ENCODE measurements around the gene NCBP2L. TPM values are rescaled to one million over a fixed set of nuclear protein-coding genes. Genes with fewer than 3 reads are reported as not detected.

The NCBP2L gene
- polyA plus RNA-seq, 1 donor from 2014 or later: not detected

GRCh38 chrX:107764845-107765608, 12.5 kb upstream of the NCBP2L start:
- no peak overlapping the region for H3K27ac Mint-ChIP-seq
- no peaks in the 10 kb centered on the region for H3K9me3 Mint-ChIP-seq
- H3K27me3 Mint-ChIP-seq: peaks cover 8% of the 10 kb centered on the region
- no peaks in the 10 kb centered on the region for H3K4me1 Mint-ChIP-seq
- no peak overlapping the region for H3K4me3 Mint-ChIP-seq
- H3K36me3 Mint-ChIP-seq: peaks cover 2% of the 10 kb centered on the region

GRCh38 chrX:107766470-107767150, 10.9 kb upstream of the NCBP2L start:
- H3K4me3 Mint-ChIP-seq: no peak overlapping the region
- no peaks in the 10 kb centered on the region for H3K9me3 Mint-ChIP-seq
- H3K36me3 Mint-ChIP-seq: peaks cover 2% of the 10 kb centered on the region
- H3K4me1 Mint-ChIP-seq: no peaks in the 10 kb centered on the region
- H3K27ac Mint-ChIP-seq: no peak overlapping the region
- H3K27me3 Mint-ChIP-seq: peaks cover 9% of the 10 kb centered on the region

GRCh38 chrX:107768051-107768450, 9.5 kb upstream of the NCBP2L start:
- Mint-ChIP-seq H3K4me3 (no peak overlapping the region), H3K27ac (peak overlapping the region in 1 of 3 donors; percentile 43), H3K9me3 (no peaks in the 10 kb centered on the region), H3K27me3 (peaks cover 9% of the 10 kb centered on the region), H3K4me1 (no peaks in the 10 kb centered on the region), H3K36me3 (peaks cover 2% of the 10 kb centered on the region)

- Mint-ChIP-seq H3K4me1 (no peaks in the 10 kb centered on the region), H3K36me3 (peaks cover 2% of the 10 kb centered on the region), H3K4me3 (no peak overlapping the region), H3K27ac (no peak overlapping the region), H3K9me3 (no peaks in the 10 kb centered on the region), H3K27me3 (peaks cover 15% of the 10 kb centered on the region)
These were observed 7.8 kb upstream of the NCBP2L start for GRCh38 chrX:107769581-107770317.

GRCh38 chrX:107773206-107773605, 4.3 kb upstream of the NCBP2L start:
- peaks cover 0 to 5% (median 3%) of the 10 kb centered on the region in 3 donors for H3K4me1 Mint-ChIP-seq
- no peaks in the 10 kb centered on the region for H3K9me3 Mint-ChIP-seq
- peaks cover 18% of the 10 kb centered on the region for H3K27me3 Mint-ChIP-seq
- H3K27ac Mint-ChIP-seq: no peak overlapping the region
- H3K36me3 Mint-ChIP-seq: peaks cover 2% of the 10 kb centered on the region
- no peak overlapping the region for H3K4me3 Mint-ChIP-seq

- no peaks in the 10 kb centered on the region for H3K36me3 Mint-ChIP-seq
- peak overlapping the region in 2 of 3 donors; percentile 11 to 27 for H3K27ac Mint-ChIP-seq
- peak overlapping the region in 2 of 4 donors; percentile 47 to 66 for H3K4me3 Mint-ChIP-seq
- H3K9me3 Mint-ChIP-seq: no peaks in the 10 kb centered on the region
- peaks cover 0 to 5% (median 3%) of the 10 kb centered on the region in 3 donors for H3K4me1 Mint-ChIP-seq
- peaks cover 16% of the 10 kb centered on the region for H3K27me3 Mint-ChIP-seq
These were observed 3.6 kb upstream of the NCBP2L start for GRCh38 chrX:107773906-107774435.

GRCh38 chrX:107775000-107775733, 2.4 kb upstream of the NCBP2L start:
- no peaks in the 10 kb centered on the region for H3K9me3 Mint-ChIP-seq
- no peaks in the 10 kb centered on the region for H3K36me3 Mint-ChIP-seq
- no peak overlapping the region for H3K27ac Mint-ChIP-seq
- peaks cover 0 to 5% (median 3%) of the 10 kb centered on the region in 3 donors for H3K4me1 Mint-ChIP-seq
- H3K27me3 Mint-ChIP-seq: peaks cover 16% of the 10 kb centered on the region
- H3K4me3 Mint-ChIP-seq: peak overlapping the region; percentile 86 to 98 (median 91)

GRCh38 chrX:107775734-107776511, 1.6 kb upstream of the NCBP2L start, which contains the start of gene TSC22D3:
Gene TSC22D3 (minus strand): TSS chrX:107775787. CDS start chrX:107775419, 368 bp downstream.
- Mint-ChIP-seq H3K4me3 (peak within 1 kb of the TSS; percentile 86 to 98 (median 93)), H3K27me3 (peaks cover 13% of the 10 kb centered on the region), H3K36me3 (no peaks in the 10 kb centered on the region), H3K9me3 (no peaks in the 10 kb centered on the region), H3K27ac (peak within 1 kb of the TSS; percentile 7 to 62 (median 28)), H3K4me1 (peaks cover 0 to 5% (median 3%) of the 10 kb centered on the region in 3 donors)

- peak overlapping the region; percentile 86 to 98 (median 93) for H3K4me3 Mint-ChIP-seq
- H3K36me3 Mint-ChIP-seq: no peaks in the 10 kb centered on the region
- H3K9me3 Mint-ChIP-seq: no peaks in the 10 kb centered on the region
- peaks cover 13% of the 10 kb centered on the region for H3K27me3 Mint-ChIP-seq
- peak overlapping the region in 2 of 3 donors; percentile 28 to 62 for H3K27ac Mint-ChIP-seq
- peaks cover 0 to 5% (median 3%) of the 10 kb centered on the region in 3 donors for H3K4me1 Mint-ChIP-seq
These were observed 641 bp upstream of the NCBP2L start for GRCh38 chrX:107776649-107777535.

GRCh38 chrX:107780525-107780924, 3.0 kb downstream of the NCBP2L start:
- H3K27me3 Mint-ChIP-seq: peaks cover 1% of the 10 kb centered on the region
- no peak overlapping the region for H3K4me3 Mint-ChIP-seq
- no peaks in the 10 kb centered on the region for H3K36me3 Mint-ChIP-seq
- H3K9me3 Mint-ChIP-seq: no peaks in the 10 kb centered on the region
- H3K27ac Mint-ChIP-seq: no peak overlapping the region
- peaks cover 0 to 5% (median 3%) of the 10 kb centered on the region in 3 donors for H3K4me1 Mint-ChIP-seq

- Mint-ChIP-seq H3K4me3 (no peak overlapping the region), H3K27me3 (peaks cover 2% of the 10 kb centered on the region), H3K36me3 (no peaks in the 10 kb centered on the region), H3K27ac (no peak overlapping the region), H3K9me3 (no peaks in the 10 kb centered on the region), H3K4me1 (no peaks in the 10 kb centered on the region)
These were observed 10.3 kb downstream of the NCBP2L start for GRCh38 chrX:107787827-107788226.

GRCh38 chrX:107804427-107804826, 26.9 kb downstream of the NCBP2L start:
- peaks cover 6% of the 10 kb centered on the region for H3K27me3 Mint-ChIP-seq
- peaks cover 2% of the 10 kb centered on the region for H3K36me3 Mint-ChIP-seq
- H3K4me3 Mint-ChIP-seq: no peak overlapping the region
- H3K4me1 Mint-ChIP-seq: peaks cover 0 to 1% (median 0%) of the 10 kb centered on the region in 3 donors
- no peak overlapping the region for H3K27ac Mint-ChIP-seq
- H3K9me3 Mint-ChIP-seq: peaks cover 0 to 4% (median 2%) of the 10 kb centered on the region in 3 donors

GRCh38 chrX:107805179-107805578, 27.6 kb downstream of the NCBP2L start:
- peaks cover 2% of the 10 kb centered on the region for H3K36me3 Mint-ChIP-seq

More at GRCh38 chrX:107805179-107805578, 27.6 kb downstream of the NCBP2L start:
- Mint-ChIP-seq H3K4me3 (no peak overlapping the region), H3K27me3 (peaks cover 6% of the 10 kb centered on the region), H3K4me1 (peaks cover 0 to 1% (median 0%) of the 10 kb centered on the region in 3 donors), H3K9me3 (peaks cover 0 to 4% (median 2%) of the 10 kb centered on the region in 3 donors), H3K27ac (no peak overlapping the region)
